HepG2 (cell line): ENCODE measurements around the gene PFN1.

Source experiments
- ARID3A ChIP-seq: IDR thresholded peaks from 2 replicates; pipeline ENCODE4 v1.6.1; 2012; ENCODE audit warnings: low read depth, low read length, improper control_type of control experiment
- ATF4 ChIP-seq, 2 experiments: fragments of 450-650 bp in 1 of 2; sonication (generic) in 1 of 2; formaldehyde crosslinking; IDR thresholded peaks; 2 replicates each; pipeline versions ENCODE4 v1.5.0 to v1.8.0; 2020 to 2022; ENCODE audit warnings: mild to moderate bottlenecking in 1 of 2, missing genetic modification reagents in 1 of 2
- MYC ChIP-seq: sonication (generic); formaldehyde crosslinking; IDR thresholded peaks from 2 replicates; pipeline ENCODE4 v1.9.0; 2021; ENCODE audit warnings: missing genetic modification reagents, borderline replicate concordance
- POLR2A ChIP-seq, 2 experiments: IDR thresholded peaks; 2 replicates each; pipeline ENCODE4 v1.6.1; 2011; ENCODE audit warnings: low read depth in 2 of 2, low read length in 2 of 2, mild to moderate bottlenecking in 1 of 2, moderate library complexity in 1 of 2; ENCODE audit not compliant: insufficient read depth in 1 of 2
- PRDM10 ChIP-seq: sonication (generic); formaldehyde crosslinking; IDR thresholded peaks from 2 replicates; pipeline ENCODE4 v1.4.0; 2020; ENCODE audit warnings: low read depth, missing genetic modification reagents
- PREB ChIP-seq: sonication (generic); formaldehyde crosslinking; IDR thresholded peaks from 2 replicates; pipeline ENCODE4 v1.4.0; 2020; ENCODE audit warnings: missing genetic modification reagents
- SATB2 ChIP-seq: sonication (generic); formaldehyde crosslinking; IDR thresholded peaks from 2 replicates; pipeline ENCODE4 v1.5.0; 2020; ENCODE audit warnings: missing genetic modification reagents
- TOPORS ChIP-seq: sonication (generic); formaldehyde crosslinking; IDR thresholded peaks from 2 replicates; pipeline ENCODE4 v1.8.0; 2023; ENCODE audit warnings: mild to moderate bottlenecking, missing genetic modification reagents
- ZBTB20 ChIP-seq: sonication (generic); formaldehyde crosslinking; IDR thresholded peaks from 2 replicates; pipeline ENCODE4 v1.8.1; 2023; ENCODE audit warnings: missing genetic modification reagents, low read depth, mild to moderate bottlenecking, borderline replicate concordance
- ZNF550 ChIP-seq: sonication (generic); formaldehyde crosslinking; IDR thresholded peaks from 2 replicates; pipeline ENCODE4 v1.4.0; 2020; ENCODE audit warnings: mild to moderate bottlenecking, missing genetic modification reagents, borderline replicate concordance

- TF ChIP-seq POLR2A (IDR thresholded peaks at IDR 0.05; ENCODE audit: insufficient read depth in 1 of 2, low read depth in 2 of 2, low read length in 2 of 2): peak in 1 of 2 experiments; percentile 67; a peak in 3 of 4 replicates
- TF ChIP-seq PREB (CRISPR knock-in tag): no peak
- TF ChIP-seq ZBTB20: no peak
- TF ChIP-seq PRDM10 (CRISPR knock-in tag): no peak
- no peak for TF ChIP-seq SATB2
- TF ChIP-seq TOPORS (CRISPR knock-in tag): no peak
- TF ChIP-seq ATF4 (CRISPR knock-in tag; IDR thresholded peaks at IDR 0.05): no peak; a peak in 1 of 4 replicates
- TF ChIP-seq MYC (CRISPR knock-in tag): no peak
- no peak for TF ChIP-seq ARID3A
- TF ChIP-seq ZNF550 (CRISPR knock-in tag): no peak
Observed at GRCh38 chr17:4950075-4950745, 1.9 kb upstream of the PFN1 start.
